Measurements from ENCODE around the gene PAX2. TPM values are rescaled to one million over a fixed set of nuclear protein-coding genes. Genes with fewer than 3 reads are reported as not detected.

Gene PAX2
- polyA plus RNA-seq, 3 donors = not detected

GRCh38 chr10:100705139-100705538 lies 40.2 kb upstream of the PAX2 start:
- intact Hi-C loops (cut with micrococcal nuclease) = no loop called here

GRCh38 chr10:100707261-100707848 lies 38.0 kb upstream of the PAX2 start:
- no peak overlapping the region for H3K4me3 ChIP-seq (replicated peaks in 1 of 3; ENCODE audit: low read depth in 2 of 3, low read length in 3 of 3)
- H3K79me2 ChIP-seq (ENCODE audit: insufficient read depth, low read length) = no peaks in the 10 kb centered on the region
- H3K4me1 Mint-ChIP-seq = no peaks in the 10 kb centered on the region
- H3K36me3 Mint-ChIP-seq = peaks cover 0 to 2% of the 10 kb centered on the region in 2 donors
- WGBS (ENCODE audit: insufficient coverage) = 81% methylated on average over 6 of the region's 6 CpGs
- no peaks in the 10 kb centered on the region for H3K36me3 ChIP-seq (replicated peaks in 1 of 2; ENCODE audit: control insufficient read depth in 1 of 2, insufficient read depth in 2 of 2, low read length in 2 of 2)
- H4K20me1 ChIP-seq (ENCODE audit: insufficient read depth, low read length) = no peaks in the 10 kb centered on the region
- peaks cover 61 to 73% (median 73%) of the 10 kb centered on the region in 3 donors for H3K27me3 Mint-ChIP-seq (ENCODE audit: low read depth in 3 of 3)
- intact Hi-C loops (cut with micrococcal nuclease) = no loop called here
- no peak for TF ChIP-seq CTCF (IDR thresholded peaks at IDR 0.05)
- no peak overlapping the region for H3K4me2 ChIP-seq (replicated peaks; ENCODE audit: extremely low read depth, low read length, poor library complexity, severe bottlenecking)
- H3K9ac ChIP-seq (ENCODE audit: insufficient read depth, low read length, poor library complexity, severe bottlenecking) = no peak overlapping the region
- peak overlapping the region in 1 of 2 donors; percentile 33 for H3K4me3 Mint-ChIP-seq
- H3K9me3 ChIP-seq (replicated peaks in 1 of 2; ENCODE audit: control insufficient read depth in 1 of 2, insufficient read depth in 1 of 2, low read length in 2 of 2) = peaks cover 0 to 28% of the 10 kb centered on the region in 2 donors
- H3K27ac ChIP-seq (ENCODE audit: low read depth in 1 of 2, low read length in 2 of 2) = no peak overlapping the region
- H3K27ac Mint-ChIP-seq = no peak overlapping the region
- peaks cover 0 to 20% (median 3%) of the 10 kb centered on the region in 7 donors for H3K9me3 Mint-ChIP-seq
- DNase-seq = no peak
- no peak overlapping the region for H2AFZ ChIP-seq (ENCODE audit: insufficient read depth, low read depth, low read length, poor library complexity, severe bottlenecking)
- peaks cover 40 to 62% of the 10 kb centered on the region in 2 donors for H3K27me3 ChIP-seq (ENCODE audit: control insufficient read depth in 2 of 2, insufficient read depth in 2 of 2, low read length in 2 of 2)
- no peaks in the 10 kb centered on the region for H3K4me1 ChIP-seq (ENCODE audit: control insufficient read depth in 1 of 2, insufficient read depth in 2 of 2, low read length in 2 of 2)

More at GRCh38 chr10:100705139-100705538, 40.2 kb upstream of the PAX2 start:
- H3K36me3 Mint-ChIP-seq = no peaks in the 10 kb centered on the region
- H3K79me2 ChIP-seq (ENCODE audit: insufficient read depth, low read length) = no peaks in the 10 kb centered on the region
- no peaks in the 10 kb centered on the region for H3K36me3 ChIP-seq (replicated peaks in 1 of 2; ENCODE audit: control insufficient read depth in 1 of 2, insufficient read depth in 2 of 2, low read length in 2 of 2)
- no peak overlapping the region for H3K27ac ChIP-seq (ENCODE audit: low read depth in 1 of 2, low read length in 2 of 2)
- peak overlapping the region in 1 of 7 donors; percentile 48 for H3K27ac Mint-ChIP-seq
- peaks cover 0 to 15% (median 0%) of the 10 kb centered on the region in 7 donors for H3K9me3 Mint-ChIP-seq
- H3K4me1 Mint-ChIP-seq = no peaks in the 10 kb centered on the region
- TF ChIP-seq CTCF (IDR thresholded peaks at IDR 0.05) = no peak
- H3K4me3 ChIP-seq (replicated peaks in 1 of 3; ENCODE audit: low read depth in 2 of 3, low read length in 3 of 3) = no peak overlapping the region
- DNase-seq = no peak
- no peak overlapping the region for H3K9ac ChIP-seq (ENCODE audit: insufficient read depth, low read length, poor library complexity, severe bottlenecking)
- peaks cover 22 to 46% of the 10 kb centered on the region in 2 donors for H3K27me3 ChIP-seq (ENCODE audit: control insufficient read depth in 2 of 2, insufficient read depth in 2 of 2, low read length in 2 of 2)
- H2AFZ ChIP-seq (ENCODE audit: insufficient read depth, low read depth, low read length, poor library complexity, severe bottlenecking) = no peak overlapping the region
- peak overlapping the region in 1 of 2 donors; percentile 37 for H3K4me3 Mint-ChIP-seq
- H4K20me1 ChIP-seq (ENCODE audit: insufficient read depth, low read length) = no peaks in the 10 kb centered on the region
- WGBS (ENCODE audit: insufficient coverage) = no CpG with 5 or more reads among the region's 9 CpGs
- H3K4me1 ChIP-seq (ENCODE audit: control insufficient read depth in 1 of 2, insufficient read depth in 2 of 2, low read length in 2 of 2) = no peaks in the 10 kb centered on the region
- H3K4me2 ChIP-seq (replicated peaks; ENCODE audit: extremely low read depth, low read length, poor library complexity, severe bottlenecking) = no peak overlapping the region
- peaks cover 0 to 12% of the 10 kb centered on the region in 2 donors for H3K9me3 ChIP-seq (replicated peaks in 1 of 2; ENCODE audit: control insufficient read depth in 1 of 2, insufficient read depth in 1 of 2, low read length in 2 of 2)
- peaks cover 40 to 51% (median 51%) of the 10 kb centered on the region in 3 donors for H3K27me3 Mint-ChIP-seq (ENCODE audit: low read depth in 3 of 3)

Data from CD14-positive monocyte (primary cell).